SU-DHL-6 (cell line): ENCODE results near the gene NEU2.

Experiments used
- CTCF ChIP-seq: fragments of 200-600 bp; sonication (generic); IDR thresholded peaks from one replicate; pipeline ENCODE4 v1.5.1; 2017; ENCODE audit warnings: antibody characterized with exemption, mild to moderate bottlenecking, low read length, moderate library complexity; ENCODE audit not compliant: insufficient read depth, poor library complexity, severe bottlenecking
- EZH2phosphoT487 ChIP-seq: fragments of 200-600 bp; sonication (generic), shearing (Covaris generic); conservative IDR thresholded peaks from 2 replicates; pipeline ENCODE4 v1.6.1; 2018; ENCODE audit warnings: mild to moderate bottlenecking, antibody characterized with exemption, low read length, moderate library complexity, mixed read lengths

- TF ChIP-seq CTCF (no peak), EZH2phosphoT487 (no peak)
These were observed 48.8 kb upstream of the NEU2 start for GRCh38 chr2:232983669-232984140.
